H1 (cell line): ENCODE data around the gene TIMM22. TPM values are rescaled to one million over a fixed set of nuclear protein-coding genes. Genes with fewer than 3 reads are reported as not detected.

Experiments
- CTCF ChIA-PET: fragments of 300-600 bp; sonication (Branson Sonifier 250); formaldehyde crosslinking; loops from one replicate; lab custom pipeline; 2021; ENCODE audit not compliant: partially characterized antibody; lab: Charles Lee
- POLR2A ChIA-PET: fragments of 300-600 bp; sonication (Branson Sonifier 250); formaldehyde crosslinking; loops from one replicate; lab custom pipeline; 2021; ENCODE audit warnings: inconsistent platforms; ENCODE audit not compliant: partially characterized antibody; lab: Charles Lee
- DNase-seq, 2 experiments: peaks; one replicate each; pipeline versions ENCODE4 v3.0.0 to v3.0.0-alpha.2; 2010 to 2022; ENCODE audit warnings: low spot score in 2 of 2, low read depth in 1 of 2, mixed read lengths in 1 of 2
- FAIRE-seq: peaks from 2 replicates; lab custom pipeline; 2011; peaks lifted over from hg19 to GRCh38; lab: Jason Lieb, UNC
- H2AFZ ChIP-seq: 2 replicates; pipeline ENCODE4 v1.8.1; 2012; ENCODE audit warnings: low read length, inconsistent platforms
- H2AK5ac ChIP-seq: 2 replicates; pipeline ENCODE4 v1.6.1; 2013; ENCODE audit warnings: low read depth, low read length
- H2BK120ac ChIP-seq: replicated peaks from 2 replicates; pipeline ENCODE3; 2013; ENCODE audit warnings: low read depth, low read length, inconsistent platforms
- H2BK12ac ChIP-seq: 2 replicates; pipeline ENCODE4 v1.6.1; 2013; ENCODE audit warnings: low read depth, low read length
- H2BK15ac ChIP-seq: 2 replicates; pipeline ENCODE4 v1.6.1; 2013; ENCODE audit warnings: low read length
- H2BK20ac ChIP-seq: 2 replicates; pipeline ENCODE4 v1.6.1; 2013; ENCODE audit warnings: low read length
- H2BK5ac ChIP-seq: 2 replicates; pipeline ENCODE4 v1.6.1; 2013; ENCODE audit warnings: low read depth, low read length
- H3K14ac ChIP-seq: 2 replicates; pipeline ENCODE4 v1.6.1; 2013; ENCODE audit warnings: inconsistent platforms; ENCODE audit not compliant: insufficient read length
- H3K18ac ChIP-seq: 2 replicates; pipeline ENCODE4 v1.6.1; 2013; ENCODE audit warnings: low read length; ENCODE audit errors: extremely low read depth
- H3K23ac ChIP-seq: 2 replicates; pipeline ENCODE4 v1.6.1; 2013; ENCODE audit warnings: inconsistent platforms; ENCODE audit not compliant: insufficient read length
- H3K23me2 ChIP-seq: 2 replicates; pipeline ENCODE4 v1.6.1; 2013; ENCODE audit warnings: low read depth, low read length
- H3K27ac ChIP-seq: 2 replicates; pipeline ENCODE4 v1.6.1; 2011; ENCODE audit warnings: low read depth, low read length, inconsistent platforms
- H3K27me3 ChIP-seq, 4 experiments: replicated peaks in 1 of 4; 1 replicate in 1 of 4; 2 replicates in 3 of 4; pipeline versions ENCODE4 v1.6.1 to v1.8.1; 2011 to 2013; ENCODE audit warnings: low read length in 3 of 4, mild to moderate bottlenecking in 3 of 4, inconsistent platforms in 2 of 4, mixed read lengths in 2 of 4, moderate library complexity in 1 of 4; ENCODE audit not compliant: control insufficient read depth in 3 of 4, insufficient read depth in 3 of 4; ENCODE audit errors: extremely low read depth in 1 of 4
- H3K36me3 ChIP-seq, 4 experiments: 2 replicates each; pipeline versions ENCODE4 v1.6.1 to v1.8.1; 2011 to 2013; ENCODE audit warnings: mild to moderate bottlenecking in 4 of 4, low read length in 3 of 4, moderate library complexity in 2 of 4, control low read depth in 1 of 4, inconsistent platforms in 1 of 4; ENCODE audit not compliant: insufficient read depth in 4 of 4, control insufficient read depth in 2 of 4
- H3K4ac ChIP-seq: replicated peaks from 2 replicates; pipeline ENCODE3; 2013; ENCODE audit warnings: low read length, low read depth, mixed read lengths, inconsistent platforms; ENCODE audit not compliant: insufficient read length
- H3K4me1 ChIP-seq, 4 experiments: replicated peaks in 1 of 4; 1 replicate in 1 of 4; 2 replicates in 3 of 4; pipeline versions ENCODE4 v1.6.1 to v1.8.1; 2011 to 2013; ENCODE audit warnings: low read length in 3 of 4, inconsistent platforms in 2 of 4, mixed read lengths in 1 of 4; ENCODE audit not compliant: insufficient read depth in 4 of 4, control insufficient read depth in 3 of 4
- H3K4me2 ChIP-seq, 2 experiments: 2 replicates each; pipeline versions ENCODE4 v1.6.1 to v1.8.1; 2011 to 2013; ENCODE audit warnings: low read depth in 2 of 2, low read length in 2 of 2, control low read depth in 1 of 2, inconsistent platforms in 1 of 2, mild to moderate bottlenecking in 1 of 2; ENCODE audit not compliant: insufficient read depth in 1 of 2
- H3K4me3 ChIP-seq, 4 experiments: fragments of 200-600, 300-600 bp in 1 of 4; sonication (generic), shearing (Covaris generic), sonication (Bioruptor Twin) in 1 of 4; 2 replicates each; pipeline versions ENCODE4 v1.5.1 to v1.8.1; 2011 to 2016; ENCODE audit warnings: low read length in 4 of 4, low read depth in 3 of 4, control low read depth in 2 of 4, inconsistent platforms in 2 of 4, mild to moderate bottlenecking in 2 of 4, mixed read lengths in 1 of 4, moderate library complexity in 1 of 4; ENCODE audit not compliant: insufficient read depth in 2 of 4; ENCODE audit errors: extremely low read depth in 1 of 4
- H3K56ac ChIP-seq: replicated peaks from 2 replicates; pipeline ENCODE3; 2013; ENCODE audit warnings: low read depth, mild to moderate bottlenecking, mixed read lengths, low read length, inconsistent platforms; ENCODE audit not compliant: insufficient read length
- H3K79me1 ChIP-seq: 2 replicates; pipeline ENCODE4 v1.6.1; 2013; ENCODE audit warnings: low read depth, low read length, control low read depth
- H3K79me2 ChIP-seq, 2 experiments: 2 replicates each; pipeline versions ENCODE4 v1.6.1 to v1.8.1; 2012 to 2013; ENCODE audit warnings: low read length in 2 of 2, mild to moderate bottlenecking in 2 of 2, inconsistent platforms in 1 of 2; ENCODE audit not compliant: insufficient read depth in 2 of 2, control insufficient read depth in 1 of 2
- H3K9ac ChIP-seq, 4 experiments: replicated peaks in 1 of 4; 1 replicate in 1 of 4; 2 replicates in 3 of 4; pipeline versions ENCODE4 v1.6.1 to v1.8.1; 2011 to 2013; ENCODE audit warnings: low read depth in 3 of 4, low read length in 3 of 4, control low read depth in 2 of 4, mild to moderate bottlenecking in 2 of 4, moderate library complexity in 2 of 4, inconsistent platforms in 1 of 4; ENCODE audit errors: extremely low read depth in 1 of 4
- H3K9me3 ChIP-seq, 2 experiments: 2 replicates each; pipeline versions ENCODE4 v1.6.1 to v1.8.1; 2012 to 2013; ENCODE audit warnings: mild to moderate bottlenecking in 2 of 2, moderate library complexity in 2 of 2, control low read depth in 1 of 2, inconsistent platforms in 1 of 2, low read depth in 1 of 2, low read length in 1 of 2, mixed read lengths in 1 of 2; ENCODE audit not compliant: insufficient read depth in 2 of 2
- H4K20me1 ChIP-seq, 2 experiments: replicated peaks in 1 of 2; 2 replicates each; pipeline versions ENCODE3 to v1.8.1; 2011 to 2013; ENCODE audit warnings: inconsistent platforms in 2 of 2, low read length in 2 of 2, mild to moderate bottlenecking in 1 of 2; ENCODE audit not compliant: insufficient read depth in 2 of 2, control insufficient read depth in 1 of 2
- H4K5ac ChIP-seq: 2 replicates; pipeline ENCODE4 v1.6.1; 2013; ENCODE audit warnings: low read length, low read depth, mixed read lengths, inconsistent platforms; ENCODE audit not compliant: insufficient read length
- H4K8ac ChIP-seq: 2 replicates; pipeline ENCODE4 v1.8.0; 2013; ENCODE audit warnings: mild to moderate bottlenecking, moderate library complexity, low read length, inconsistent platforms; ENCODE audit not compliant: insufficient read depth; ENCODE audit errors: extremely low read depth
- H4K91ac ChIP-seq: replicated peaks from 2 replicates; pipeline ENCODE3; 2013; ENCODE audit warnings: low read length, mixed read lengths, inconsistent platforms; ENCODE audit not compliant: insufficient read length
- CTBP2 ChIP-seq: IDR thresholded peaks from 2 replicates; pipeline ENCODE4 v1.7.0; 2011; ENCODE audit warnings: borderline replicate concordance, mild to moderate bottlenecking, moderate library complexity, mixed read lengths, low read length; ENCODE audit not compliant: insufficient read depth, insufficient read length
- SRF ChIP-seq: IDR thresholded peaks from 2 replicates; pipeline ENCODE4 v1.6.1; 2011; ENCODE audit warnings: mild to moderate bottlenecking, low read depth, low read length, moderate library complexity
- WGBS, 2 experiments: shearing (Covaris generic) in 1 of 2; methylation state at CpG; one replicate each; pipeline versions ENCODE4 v1.1.6 to v1.1.7; 2013 to 2015; ENCODE audit warnings: low lambda C conversion rate in 2 of 2, mixed read lengths in 2 of 2, inconsistent platforms in 1 of 2, low coverage in 1 of 2, missing lambda C conversion rate in 1 of 2; ENCODE audit not compliant: insufficient replicate concordance in 2 of 2, insufficient coverage in 1 of 2, insufficient read length in 1 of 2; ENCODE audit errors: extremely low coverage in 1 of 2, missing lambda C conversion rate in 1 of 2; 5-methylcytosine and 5-hydroxymethylcytosine counted together
- polyA plus RNA-seq, 7 experiments: library from polyadenylated mRNA; depleted of rRNA in 3 of 7; stranded (reverse) in 5 of 7; unstranded in 2 of 7; fragments of >200 nt in 5 of 7; fragments of 200-250 nt in 2 of 7; gene quantifications; 1 replicate in 5 of 7; 2 replicates in 1 of 7; 4 replicates in 1 of 7; pipeline versions ENCODE4 v1.2.1 to v1.2.3, GENCODE V29; 2011 to 2013; ENCODE audit warnings: missing spikeins in 2 of 7, mixed read lengths in 2 of 7
- total RNA-seq: library from RNA; stranded (reverse); fragmentation: NEBNext Ultra II Directional; extraction: Animal tissue kit (Norgen Biotek cat#: 25700); gene quantifications from 2 replicates; pipeline ENCODE4 v1.2.1, GENCODE V29; 2021

TIMM22 gene
- total and polyA plus RNA-seq, 2 of the 8 experiments (the other 6 are each of a cell fraction or from before 2014, with no cell fraction given) = 13.8 to 17.4 TPM

- H3K4ac ChIP-seq = no peak overlapping the region
- H4K91ac ChIP-seq = no peak overlapping the region
- no peak overlapping the region for H3K9ac ChIP-seq
- TF ChIP-seq CTBP2 = no peak
- no peak for TF ChIP-seq SRF
- TF ChIP-seq, all 59 proteins: peak for 0
- H3K23me2 ChIP-seq = peaks cover under 1% of the 10 kb centered on the region; the same call in 1 of the 2 replicates
- H2BK12ac ChIP-seq = no peak overlapping the region
- H3K27ac ChIP-seq = no peak overlapping the region
- no peaks in the 10 kb centered on the region for H3K79me1 ChIP-seq
- DNase-seq (no peak), FAIRE-seq (no peak)
- CTCF ChIA-PET = interaction anchor here (1.0 to 1.4 kb wide), 2 partner anchors 30 to 226 kb away, joined by 3 to 7 read pairs; no protein-coding TSS in a partner anchor
- no peak overlapping the region for H2BK5ac ChIP-seq
- 90% methylated on average over 30 of the region's 30 CpGs; no CpG with 5 or more reads in 1 of the 2 experiments for WGBS, 2 experiments
- no peak overlapping the region for H2BK20ac ChIP-seq
- H3K79me2 ChIP-seq = no peaks in the 10 kb centered on the region
- no peak overlapping the region for H2AK5ac ChIP-seq
- no peak overlapping the region for H3K18ac ChIP-seq
- no peak overlapping the region for H3K4me3 ChIP-seq
- POLR2A ChIA-PET = no interaction called here
- H2BK120ac ChIP-seq = no peak overlapping the region
- H3K9me3 ChIP-seq = no peaks in the 10 kb centered on the region
- H2AFZ ChIP-seq = no peak overlapping the region
- no peak overlapping the region for H4K8ac ChIP-seq
- H4K20me1 ChIP-seq = peaks cover 0 to 6% of the 10 kb centered on the region in 2 experiments
- 0 out of 7 replicates have a peak, but pooled peaks cover 0 to 1% (median 0%) of the 10 kb centered on the region in 4 experiments for H3K4me1 ChIP-seq
- no peak overlapping the region for H3K23ac ChIP-seq
- no peak overlapping the region for H3K14ac ChIP-seq
- H3K56ac ChIP-seq = no peak overlapping the region
- H4K5ac ChIP-seq = no peak overlapping the region
- H3K36me3 ChIP-seq = no peaks in the 10 kb centered on the region
- H3K27me3 ChIP-seq = peaks cover 0 to 3% (median under 1%) of the 10 kb centered on the region in 4 experiments; a peak in 3 of 7 replicates
- no peak overlapping the region for H3K4me2 ChIP-seq
- no peak overlapping the region for H2BK15ac ChIP-seq
Observed at GRCh38 chr17:1025733-1026598, 29.0 kb downstream of the TIMM22 start.
